Lower leg skin (tissue), 3 donors: ENCODE results near the gene NCAPD3.

Experiments
- POLR2A ChIP-seq, 2 donors: fragments of 450-650 bp; IDR thresholded peaks; one replicate each; pipeline ENCODE4 v1.6.1; 2016 to 2017; ENCODE audit warnings: antibody characterized with exemption in 2 of 2, mild to moderate bottlenecking in 1 of 2, moderate library complexity in 1 of 2
- TF ChIP-seq, protein P1 (sequence below), 3 donors: fragments of 450-650 bp; IDR thresholded peaks; one replicate each; pipeline ENCODE4 v1.5.1; 2016; ENCODE audit warnings: antibody characterized with exemption in 3 of 3, mild to moderate bottlenecking in 3 of 3, moderate library complexity in 2 of 3

DNA sequence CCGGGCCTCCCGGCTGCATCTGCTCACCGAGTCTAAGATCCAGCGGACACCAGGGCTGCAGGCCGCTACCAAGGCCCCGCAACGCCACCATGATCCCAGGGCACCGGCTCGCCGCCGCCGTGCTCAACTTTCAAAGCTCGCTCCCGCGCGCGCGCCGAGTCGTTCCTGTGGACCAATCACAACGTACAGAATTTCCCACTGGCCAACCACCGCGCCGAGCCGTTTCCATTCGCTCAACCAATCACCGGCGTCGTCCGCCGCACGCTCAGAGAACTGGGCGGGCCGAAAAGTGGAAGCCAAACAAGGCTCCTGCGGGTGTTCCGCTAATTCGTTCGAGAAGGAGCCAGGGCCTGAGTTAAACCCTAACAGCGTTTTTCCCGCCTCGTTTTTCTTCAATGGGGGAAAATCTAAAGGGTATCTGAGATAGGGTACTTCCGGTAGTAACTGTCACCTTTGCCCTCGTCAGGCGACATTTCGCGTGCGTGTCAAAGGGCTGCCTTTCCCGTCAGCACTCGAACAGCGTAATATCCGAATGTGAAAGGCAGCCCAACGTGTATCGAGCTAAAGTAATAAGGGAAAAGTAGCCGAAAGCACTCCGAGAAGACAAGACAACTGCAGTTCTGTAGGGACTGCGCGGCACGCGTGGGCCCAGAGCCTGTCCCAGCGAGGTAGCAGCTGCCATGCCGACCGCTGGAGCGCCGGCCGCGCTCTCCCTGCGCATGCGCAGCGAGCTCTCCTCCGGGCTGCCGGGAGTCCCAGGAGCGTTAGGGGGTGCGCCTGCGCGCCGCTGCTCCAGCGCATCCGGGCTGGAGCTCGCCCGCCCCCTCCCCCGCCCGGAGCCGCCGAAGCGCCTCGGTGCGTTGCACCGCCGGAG is at the start of gene NCAPD3, which contains the start of gene VPS26B:
- TF ChIP-seq, protein P1, sequence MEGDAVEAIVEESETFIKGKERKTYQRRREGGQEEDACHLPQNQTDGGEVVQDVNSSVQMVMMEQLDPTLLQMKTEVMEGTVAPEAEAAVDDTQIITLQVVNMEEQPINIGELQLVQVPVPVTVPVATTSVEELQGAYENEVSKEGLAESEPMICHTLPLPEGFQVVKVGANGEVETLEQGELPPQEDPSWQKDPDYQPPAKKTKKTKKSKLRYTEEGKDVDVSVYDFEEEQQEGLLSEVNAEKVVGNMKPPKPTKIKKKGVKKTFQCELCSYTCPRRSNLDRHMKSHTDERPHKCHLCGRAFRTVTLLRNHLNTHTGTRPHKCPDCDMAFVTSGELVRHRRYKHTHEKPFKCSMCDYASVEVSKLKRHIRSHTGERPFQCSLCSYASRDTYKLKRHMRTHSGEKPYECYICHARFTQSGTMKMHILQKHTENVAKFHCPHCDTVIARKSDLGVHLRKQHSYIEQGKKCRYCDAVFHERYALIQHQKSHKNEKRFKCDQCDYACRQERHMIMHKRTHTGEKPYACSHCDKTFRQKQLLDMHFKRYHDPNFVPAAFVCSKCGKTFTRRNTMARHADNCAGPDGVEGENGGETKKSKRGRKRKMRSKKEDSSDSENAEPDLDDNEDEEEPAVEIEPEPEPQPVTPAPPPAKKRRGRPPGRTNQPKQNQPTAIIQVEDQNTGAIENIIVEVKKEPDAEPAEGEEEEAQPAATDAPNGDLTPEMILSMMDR (IDR thresholded peaks at IDR 0.05) = no peak
- TF ChIP-seq POLR2A (IDR thresholded peaks at IDR 0.05) = peak in 1 of 2 donors; percentile 99
